Calu3 (cell line): Measurements from ENCODE around the gene ITPRIPL2. TPM values are rescaled to one million over a fixed set of nuclear protein-coding genes. Genes with fewer than 3 reads are reported as not detected.
A peak's percentile ranks its signal among the peaks of the same experiment; 100 is the strongest.

Source experiments
- BruUV-seq: library from RNA; stranded (reverse); fragments of 400-500 nt; replicated peaks from 2 replicates; lab custom pipeline; 2021; lab: Mats Ljungman, UMichigan
- CTCF ChIA-PET: fragments of 300-600 bp; sonication (Branson Sonifier 250); formaldehyde crosslinking; loops from one replicate; lab custom pipeline; 2022; ENCODE audit warnings: antibody characterized with exemption; lab: Charles Lee
- DNase-seq: peaks from one replicate; pipeline ENCODE4 v3.0.0; 2022
- H3K27ac Mint-ChIP-seq: one replicate; pipeline ENCODE4 v1.8.0; 2022; ENCODE audit warnings: mixed read lengths; ENCODE audit not compliant: unreplicated experiment
- H3K27me3 Mint-ChIP-seq: one replicate; pipeline ENCODE4 v1.8.0; 2022; ENCODE audit warnings: mixed read lengths; ENCODE audit not compliant: unreplicated experiment
- H3K36me3 Mint-ChIP-seq: one replicate; pipeline ENCODE4 v1.8.0; 2022; ENCODE audit warnings: mild to moderate bottlenecking, moderate library complexity, mixed read lengths; ENCODE audit not compliant: insufficient read depth, unreplicated experiment
- H3K4me1 Mint-ChIP-seq: one replicate; pipeline ENCODE4 v1.8.0; 2022; ENCODE audit warnings: mild to moderate bottlenecking, low read depth, mixed read lengths; ENCODE audit not compliant: unreplicated experiment
- H3K4me3 Mint-ChIP-seq: one replicate; pipeline ENCODE4 v1.8.0; 2022; ENCODE audit warnings: mild to moderate bottlenecking, low read depth, moderate library complexity, mixed read lengths; ENCODE audit not compliant: unreplicated experiment
- H3K9me3 Mint-ChIP-seq: one replicate; pipeline ENCODE4 v1.8.0; 2022; ENCODE audit warnings: low read depth, mixed read lengths; ENCODE audit not compliant: unreplicated experiment
- intact Hi-C: fragments of 100-400 bp; cut with micrococcal nuclease; formaldehyde crosslinking; loops from one replicate; pipeline ENCODE4 v1.10.0; 2022; ENCODE audit not compliant: unreplicated experiment
- total RNA-seq: library from RNA; stranded (reverse); gene quantifications from 2 replicates; pipeline ENCODE4 v1.2.3, GENCODE V29; 2022
- TF ChIP-seq, protein P1 (sequence below): fragments of 200-600 bp; IDR thresholded peaks from one replicate; pipeline ENCODE4 v1.8.0; 2022; ENCODE audit warnings: antibody characterized with exemption; ENCODE audit not compliant: unreplicated experiment

ITPRIPL2 gene
- total RNA-seq, 1 experiment from 2014 or later = 73.1 TPM

DNA sequence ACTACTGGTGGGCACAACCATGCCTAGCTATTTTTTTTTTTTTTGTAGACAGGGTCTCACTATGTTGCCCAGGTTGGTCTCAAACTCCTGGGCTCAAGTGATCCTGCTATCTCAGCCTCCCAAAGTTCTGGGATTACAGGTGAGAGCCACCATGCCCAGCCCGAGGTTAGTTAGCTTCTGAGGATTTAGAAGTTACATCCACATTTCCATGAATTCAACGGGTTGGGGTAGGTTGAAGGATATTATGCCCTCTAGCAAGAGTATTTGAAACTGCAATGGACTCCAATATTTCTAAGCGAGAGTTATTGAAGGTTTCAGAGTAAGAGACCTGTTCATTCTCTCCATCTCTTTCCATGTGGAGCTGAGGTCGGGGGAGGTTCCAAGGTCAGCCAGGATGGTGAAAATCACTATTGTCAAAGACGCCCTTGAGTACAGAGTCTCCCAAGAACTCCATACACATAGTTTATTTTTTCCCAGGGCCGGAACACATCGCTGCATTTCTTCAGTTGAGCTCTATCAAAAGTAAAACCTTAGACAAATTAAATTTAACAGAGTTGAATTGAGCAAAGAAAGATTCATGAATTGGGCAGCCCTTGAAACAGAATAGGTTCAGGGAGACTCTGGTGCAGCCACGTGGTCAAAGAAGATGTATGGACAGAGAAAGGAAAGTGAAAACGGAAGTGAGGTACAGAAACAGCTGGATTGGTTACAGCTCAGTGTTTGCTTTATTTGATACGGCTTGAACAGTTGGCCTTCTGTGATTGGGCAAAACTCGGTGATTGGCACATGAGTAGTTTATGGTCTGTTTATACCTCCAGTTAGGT lies 19.0 kb upstream of the ITPRIPL2 start:
- Mint-ChIP-seq H3K9me3 (peaks cover 5% of the 10 kb centered on the region), H3K36me3 (peaks cover 21% of the 10 kb centered on the region), H3K4me1 (peaks cover 41% of the 10 kb centered on the region), H3K27ac (peak overlapping the region; percentile 19), H3K27me3 (no peaks in the 10 kb centered on the region), H3K4me3 (no peak overlapping the region)
- CTCF ChIA-PET = interaction anchor here (0.6 to 3.8 kb wide), 6 partner anchors 9 to 85 kb away, joined by 3 to 40 read pairs (median 4); no protein-coding TSS in a partner anchor
- TF ChIP-seq, protein P1, sequence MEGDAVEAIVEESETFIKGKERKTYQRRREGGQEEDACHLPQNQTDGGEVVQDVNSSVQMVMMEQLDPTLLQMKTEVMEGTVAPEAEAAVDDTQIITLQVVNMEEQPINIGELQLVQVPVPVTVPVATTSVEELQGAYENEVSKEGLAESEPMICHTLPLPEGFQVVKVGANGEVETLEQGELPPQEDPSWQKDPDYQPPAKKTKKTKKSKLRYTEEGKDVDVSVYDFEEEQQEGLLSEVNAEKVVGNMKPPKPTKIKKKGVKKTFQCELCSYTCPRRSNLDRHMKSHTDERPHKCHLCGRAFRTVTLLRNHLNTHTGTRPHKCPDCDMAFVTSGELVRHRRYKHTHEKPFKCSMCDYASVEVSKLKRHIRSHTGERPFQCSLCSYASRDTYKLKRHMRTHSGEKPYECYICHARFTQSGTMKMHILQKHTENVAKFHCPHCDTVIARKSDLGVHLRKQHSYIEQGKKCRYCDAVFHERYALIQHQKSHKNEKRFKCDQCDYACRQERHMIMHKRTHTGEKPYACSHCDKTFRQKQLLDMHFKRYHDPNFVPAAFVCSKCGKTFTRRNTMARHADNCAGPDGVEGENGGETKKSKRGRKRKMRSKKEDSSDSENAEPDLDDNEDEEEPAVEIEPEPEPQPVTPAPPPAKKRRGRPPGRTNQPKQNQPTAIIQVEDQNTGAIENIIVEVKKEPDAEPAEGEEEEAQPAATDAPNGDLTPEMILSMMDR = no peak
- TSS peak; percentile 55 for BruUV-seq
- intact Hi-C loops = loop anchor here (1.0 to 10.0 kb wide), 2 partner anchors 13 to 430 kb away; partner anchors contain the start of genes CCP110 and GDE1
- DNase-seq = peak; percentile 32

DNA sequence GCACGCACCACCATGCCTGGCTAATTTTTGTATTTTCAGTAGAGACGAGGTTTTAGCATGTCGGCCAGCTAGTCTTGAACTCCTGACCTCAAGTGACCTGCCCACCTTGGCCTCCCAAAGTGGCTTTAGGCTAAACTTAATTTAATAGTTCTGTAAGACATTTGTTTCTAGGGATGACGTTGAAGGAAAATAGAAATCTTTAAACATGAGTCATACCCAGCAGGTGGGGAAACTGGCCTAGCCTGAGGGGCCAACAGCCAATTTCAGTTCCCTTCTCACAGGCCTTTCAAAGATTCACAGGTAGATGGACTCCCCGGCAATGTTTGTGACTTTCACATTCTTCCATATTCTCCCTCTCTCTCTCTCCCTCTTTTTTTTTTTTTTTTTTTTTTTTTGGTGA lies 18.1 kb upstream of the ITPRIPL2 start:
- no TSS peak for BruUV-seq
- peak; percentile 67 for DNase-seq
- peaks cover 41% of the 10 kb centered on the region for H3K4me1 Mint-ChIP-seq
- intact Hi-C loops = loop anchor here (1.0 to 10.0 kb wide), 2 partner anchors 12 to 429 kb away; partner anchors contain the start of genes CCP110 and GDE1
- CTCF ChIA-PET = interaction anchor here (0.6 to 3.8 kb wide), 6 partner anchors 10 to 83 kb away, joined by 3 to 40 read pairs (median 4); no protein-coding TSS in a partner anchor
- H3K4me3 Mint-ChIP-seq = no peak overlapping the region
- peak overlapping the region; percentile 84 for H3K27ac Mint-ChIP-seq
- H3K36me3 Mint-ChIP-seq = peaks cover 21% of the 10 kb centered on the region
- TF ChIP-seq, protein P1 = no peak
- H3K9me3 Mint-ChIP-seq = peaks cover 5% of the 10 kb centered on the region
- no peaks in the 10 kb centered on the region for H3K27me3 Mint-ChIP-seq

DNA sequence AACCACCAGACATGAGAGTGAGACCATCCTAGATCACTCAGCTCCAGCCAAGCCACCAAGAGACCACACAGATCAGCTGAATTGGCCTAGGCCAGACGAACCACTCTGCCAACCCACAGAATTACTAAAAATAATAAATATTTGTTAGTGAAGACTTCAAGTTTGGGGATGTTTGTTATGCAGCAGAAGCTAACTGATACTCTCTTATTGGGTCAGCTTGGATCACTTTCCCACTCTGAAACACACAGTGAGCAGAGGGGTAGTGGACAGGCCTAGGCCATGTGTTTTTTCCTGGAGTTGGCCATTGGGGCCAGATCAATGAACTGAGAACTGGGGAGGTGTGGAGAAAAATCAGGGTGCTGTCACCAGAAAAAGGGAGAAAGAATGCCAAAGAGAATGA lies 15.6 kb upstream of the ITPRIPL2 start:
- Mint-ChIP-seq H3K27ac (no peak overlapping the region), H3K27me3 (no peaks in the 10 kb centered on the region), H3K4me3 (no peak overlapping the region), H3K9me3 (peaks cover 3% of the 10 kb centered on the region), H3K4me1 (peaks cover 21% of the 10 kb centered on the region), H3K36me3 (peaks cover 14% of the 10 kb centered on the region)
- intact Hi-C loops = loop anchor here (10.0 kb wide), 1 partner anchor 427 kb away; the partner anchor contains the start of genes CCP110 and GDE1
- TF ChIP-seq, protein P1 = no peak
- BruUV-seq = no TSS peak
- CTCF ChIA-PET = no interaction called here
- no peak for DNase-seq

DNA sequence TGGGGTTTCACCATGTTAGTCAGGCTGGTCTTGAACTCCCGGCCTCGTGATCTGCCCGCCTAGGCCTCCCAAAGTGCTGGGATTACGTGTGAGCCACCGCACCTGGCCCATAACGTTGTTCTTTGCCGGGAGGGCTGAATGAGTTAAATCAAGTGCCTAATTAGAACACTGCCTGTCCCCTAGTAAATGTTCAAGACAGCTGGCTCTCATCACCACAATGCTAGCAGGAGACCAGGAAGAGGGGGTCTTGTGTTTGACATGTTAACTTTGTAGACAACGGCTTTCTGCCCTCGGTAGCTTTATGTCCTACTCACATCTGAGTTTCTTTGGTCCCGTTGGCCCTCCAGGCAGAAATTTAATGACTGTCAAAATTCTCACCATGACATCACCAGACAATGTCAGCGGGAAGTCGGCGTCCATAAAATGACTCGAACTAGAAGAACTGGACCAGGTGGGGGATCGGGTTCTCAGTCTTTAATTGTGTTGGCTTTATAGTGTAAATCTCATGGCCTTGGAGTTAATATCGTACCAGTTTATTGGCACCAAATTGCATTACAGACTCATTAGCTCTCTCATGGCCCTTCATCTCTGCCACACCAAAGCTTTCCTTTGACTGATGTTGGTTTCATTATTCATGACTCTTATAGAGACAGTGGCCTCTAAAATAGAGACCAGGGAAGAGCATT lies 11.4 kb upstream of the ITPRIPL2 start:
- TF ChIP-seq, protein P1 = no peak
- intact Hi-C loops = no loop called here
- DNase-seq = no peak
- peaks cover 6% of the 10 kb centered on the region for H3K4me1 Mint-ChIP-seq
- peaks cover 2% of the 10 kb centered on the region for H3K36me3 Mint-ChIP-seq
- H3K27me3 Mint-ChIP-seq = no peaks in the 10 kb centered on the region
- H3K9me3 Mint-ChIP-seq = no peaks in the 10 kb centered on the region
- CTCF ChIA-PET = no interaction called here
- BruUV-seq = no TSS peak
- no peak overlapping the region for H3K27ac Mint-ChIP-seq
- no peak overlapping the region for H3K4me3 Mint-ChIP-seq
